CD4-positive, CD25-positive, alpha-beta regulatory T cell (primary cell): Measurements from ENCODE around the gene PAF1. TPM values are rescaled to one million over a fixed set of nuclear protein-coding genes. Genes with fewer than 3 reads are reported as not detected.

Experiments
- ATAC-seq, 2 donors: fragments of 150-1000 bp; cut with Tn5 transposase; one replicate each; pipeline ENCODE4 v1.10.0; 2021; ENCODE audit warnings: low read depth in 2 of 2, moderate number of reproducible peaks in 2 of 2, moderate library complexity in 1 of 2
- DNase-seq, 3 donors: peaks; one replicate each; pipeline versions ENCODE4 v3.0.0 to v3.0.0-alpha.2; 2012 to 2022; ENCODE audit warnings: mixed read lengths in 1 of 3
- H3K27ac ChIP-seq: one replicate; pipeline ENCODE4 v1.7.0; 2013; ENCODE audit warnings: mild to moderate bottlenecking, low read length; ENCODE audit not compliant: insufficient read depth, poor library complexity, severe bottlenecking
- H3K27me3 ChIP-seq: one replicate; pipeline ENCODE4 v1.7.0; 2013; ENCODE audit warnings: low read length; ENCODE audit not compliant: control insufficient read depth, insufficient read depth
- H3K36me3 ChIP-seq: one replicate; pipeline ENCODE4 v1.7.0; 2013; ENCODE audit warnings: mild to moderate bottlenecking, low read length, moderate library complexity; ENCODE audit not compliant: control insufficient read depth, insufficient read depth
- H3K4me1 ChIP-seq: 2 replicates; pipeline ENCODE4 v1.7.0; 2013; ENCODE audit warnings: mild to moderate bottlenecking, low read length; ENCODE audit not compliant: insufficient read depth, control insufficient read depth, poor library complexity, severe bottlenecking
- H3K4me3 ChIP-seq: one replicate; pipeline ENCODE4 v1.7.0; 2013; ENCODE audit warnings: low read depth, mild to moderate bottlenecking, low read length, moderate library complexity
- H3K9me3 ChIP-seq, 2 experiments: 1 replicate in 1 of 2; 2 replicates in 1 of 2; pipeline ENCODE4 v1.7.0; 2013; ENCODE audit warnings: low read length in 2 of 2, mild to moderate bottlenecking in 1 of 2, moderate library complexity in 1 of 2; ENCODE audit not compliant: control insufficient read depth in 2 of 2
- H3K27ac Mint-ChIP-seq, 3 donors: one replicate each; pipeline ENCODE4 v1.8.0; 2020 to 2022; ENCODE audit warnings: mild to moderate bottlenecking in 3 of 3, mixed read lengths in 3 of 3, moderate library complexity in 2 of 3
- H3K27me3 Mint-ChIP-seq: one replicate; pipeline ENCODE4 v1.8.0; 2022; ENCODE audit warnings: mild to moderate bottlenecking, mixed read lengths
- H3K36me3 Mint-ChIP-seq: one replicate; pipeline ENCODE4 v1.8.0; 2020; ENCODE audit warnings: mixed read lengths
- H3K4me1 Mint-ChIP-seq, 4 donors: one replicate each; pipeline ENCODE4 v1.8.0; 2020 to 2022; ENCODE audit warnings: mixed read lengths in 4 of 4, mild to moderate bottlenecking in 1 of 4
- H3K4me3 Mint-ChIP-seq, 4 donors: one replicate each; pipeline ENCODE4 v1.8.0; 2020 to 2022; ENCODE audit warnings: mild to moderate bottlenecking in 4 of 4, mixed read lengths in 4 of 4, moderate library complexity in 3 of 4
- H3K9me3 Mint-ChIP-seq, 7 donors: one replicate each; pipeline ENCODE4 v1.8.0; 2020 to 2022; ENCODE audit warnings: mixed read lengths in 7 of 7, mild to moderate bottlenecking in 3 of 7, moderate library complexity in 2 of 7
- polyA plus RNA-seq, 4 donors: library from polyadenylated mRNA; unstranded; fragments of 300-500 nt; fragmentation: Illumina TruSeq; gene quantifications; one replicate each; pipeline ENCODE4 v1.2.3, GENCODE V29; 2021
- total RNA-seq: library from RNA; stranded (reverse); gene quantifications from one replicate; pipeline ENCODE4 v1.2.3, GENCODE V29; 2022

The PAF1 gene
- total and polyA plus RNA-seq, 5 donors from 2014 or later: 35.0 to 138 (median 40.1) TPM

- H3K36me3 Mint-ChIP-seq: peaks cover 14% of the 10 kb centered on the region
- ATAC-seq: no peak
- no peak for DNase-seq
- H3K9me3 ChIP-seq: no peaks in the 10 kb centered on the region
- H3K27ac Mint-ChIP-seq: peak overlapping the region in 2 of 3 donors; percentile 91 to 94
- H3K4me1 ChIP-seq: peaks cover 52% of the 10 kb centered on the region
- H3K36me3 ChIP-seq: no peaks in the 10 kb centered on the region
- no peaks in the 10 kb centered on the region for H3K27me3 ChIP-seq
- peaks cover 6 to 74% (median 47%) of the 10 kb centered on the region in 4 donors for H3K4me1 Mint-ChIP-seq
- H3K27me3 Mint-ChIP-seq: peaks cover 7% of the 10 kb centered on the region
- peak overlapping the region; percentile 81 to 100 (median 96) for H3K4me3 Mint-ChIP-seq
- H3K4me3 ChIP-seq: no peak overlapping the region
- no peak overlapping the region for H3K27ac ChIP-seq
- H3K9me3 Mint-ChIP-seq: no peaks in the 10 kb centered on the region
These were observed 51.2 kb downstream of the PAF1 start for GRCh38 chr19:39339674-39340073.

DNA sequence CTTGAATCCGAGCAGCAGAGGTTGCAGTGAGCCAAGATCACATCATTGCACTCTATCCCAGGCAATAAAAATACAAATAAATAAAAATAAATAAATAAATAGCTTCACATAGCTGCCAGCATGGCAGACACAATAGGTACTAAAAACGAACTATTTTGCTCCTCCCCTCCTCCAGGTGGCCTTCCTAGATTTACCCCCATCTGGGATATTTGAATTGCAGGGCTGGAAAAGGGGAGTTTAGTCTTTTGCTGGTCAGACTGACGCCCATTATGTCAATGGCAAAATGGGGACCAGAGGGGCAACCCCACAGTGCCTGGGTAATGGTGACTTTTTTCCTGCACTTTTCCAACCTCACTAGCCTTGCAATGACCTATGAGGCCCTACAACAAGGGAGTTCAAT lies 54.4 kb downstream of the PAF1 start:
- peak overlapping the region; percentile 98 to 100 (median 100) for H3K27ac Mint-ChIP-seq
- no peaks in the 10 kb centered on the region for H3K9me3 Mint-ChIP-seq
- DNase-seq (no peak), ATAC-seq (no peak)
- peaks cover 11% of the 10 kb centered on the region for H3K36me3 Mint-ChIP-seq
- Histone ChIP-seq H3K9me3 (no peaks in the 10 kb centered on the region), H3K27me3 (no peaks in the 10 kb centered on the region), H3K36me3 (peaks cover 4% of the 10 kb centered on the region), H3K4me1 (peaks cover 57% of the 10 kb centered on the region), H3K27ac (peak overlapping the region; percentile 88), H3K4me3 (no peak overlapping the region)
- H3K4me3 Mint-ChIP-seq: peak overlapping the region; percentile 94 to 100 (median 99)
- peaks cover 6 to 80% (median 39%) of the 10 kb centered on the region in 4 donors for H3K4me1 Mint-ChIP-seq
- peaks cover 4% of the 10 kb centered on the region for H3K27me3 Mint-ChIP-seq

Other genes starting within 250 kb of the PAF1 start
- gene NCCRP1, start 194.1 kb downstream of the PAF1 start, total RNA-seq: not detected
- gene NCCRP1, start 194.1 kb downstream of the PAF1 start, polyA plus RNA-seq: not detected
- gene SYCN, start 186.8 kb downstream of the PAF1 start, total RNA-seq: not detected
- gene SYCN, start 186.8 kb downstream of the PAF1 start, polyA plus RNA-seq: not detected
- gene IFNL3, start 146.1 kb downstream of the PAF1 start, total RNA-seq: not detected
- gene IFNL3, start 146.1 kb downstream of the PAF1 start, polyA plus RNA-seq: not detected
- gene IFNL4, start 142.2 kb downstream of the PAF1 start, total RNA-seq: not detected
- not detected for gene IFNL4, start 142.2 kb downstream of the PAF1 start, polyA plus RNA-seq
- not detected for gene IFNL2, start 122.7 kb downstream of the PAF1 start, total RNA-seq
- not detected for gene IFNL2, start 122.7 kb downstream of the PAF1 start, polyA plus RNA-seq
- not detected for gene IFNL1, start 94.7 kb downstream of the PAF1 start, total RNA-seq
- not detected for gene IFNL1, start 94.7 kb downstream of the PAF1 start, polyA plus RNA-seq
- 4.9 TPM for gene LRFN1, start 70.2 kb downstream of the PAF1 start, total RNA-seq
- 1 to 10 TPM; 2.1 to 4.9 (median 3.1) TPM for gene LRFN1, start 70.2 kb downstream of the PAF1 start, polyA plus RNA-seq
- 512 TPM for gene GMFG, start 55.1 kb downstream of the PAF1 start, total RNA-seq
- 1,000 to 10,000 TPM; 1,343 to 1,906 (median 1,706) TPM for gene GMFG, start 55.1 kb downstream of the PAF1 start, polyA plus RNA-seq
- 78.9 TPM for gene SAMD4B, start 48.7 kb downstream of the PAF1 start, total RNA-seq
- 1 to 10 TPM; 5.7 to 9.9 (median 6.5) TPM for gene SAMD4B, start 48.7 kb downstream of the PAF1 start, polyA plus RNA-seq
- 65.6 TPM for gene MED29, start 272 bp upstream of the PAF1 start, total RNA-seq
- gene MED29, start 272 bp upstream of the PAF1 start, polyA plus RNA-seq: 10 to 100 TPM; 53.6 to 61.4 (median 57.9) TPM
- 1,400 TPM for gene ZFP36, start 15.7 kb upstream of the PAF1 start, total RNA-seq
- 100 to 1,000 TPM in 3 of 4 donors, 10 to 100 TPM in 1; 89.8 to 134 (median 109) TPM for gene ZFP36, start 15.7 kb upstream of the PAF1 start, polyA plus RNA-seq
- 209 TPM for gene PLEKHG2, start 21.6 kb upstream of the PAF1 start, total RNA-seq
- 1 to 10 TPM; 1.3 to 3.9 (median 3.1) TPM for gene PLEKHG2, start 21.6 kb upstream of the PAF1 start, polyA plus RNA-seq
- 2,708 TPM for gene RPS16, start 44.8 kb upstream of the PAF1 start, total RNA-seq
- 1,000 to 10,000 TPM; 1,440 to 2,367 (median 1,925) TPM for gene RPS16, start 44.8 kb upstream of the PAF1 start, polyA plus RNA-seq
- gene SUPT5H, start 54.5 kb upstream of the PAF1 start, total RNA-seq: 322 TPM
- gene SUPT5H, start 54.5 kb upstream of the PAF1 start, polyA plus RNA-seq: 10 to 100 TPM; 75.1 to 83.9 (median 82.8) TPM
- gene TIMM50, start 89.7 kb upstream of the PAF1 start, total RNA-seq: 45.3 TPM
- gene TIMM50, start 89.7 kb upstream of the PAF1 start, polyA plus RNA-seq: 10 to 100 TPM; 35.4 to 47.4 (median 40.2) TPM
- 0.17 TPM for gene DLL3, start 107.8 kb upstream of the PAF1 start, total RNA-seq
- gene DLL3, start 107.8 kb upstream of the PAF1 start, polyA plus RNA-seq: under 1 TPM in 1 of 4 donors, not detected in 3; 0.13 TPM
- not detected for gene SELENOV, start 124.0 kb upstream of the PAF1 start, total RNA-seq
- gene SELENOV, start 124.0 kb upstream of the PAF1 start, polyA plus RNA-seq: not detected
- 4.8 TPM for gene EID2B, start 141.7 kb upstream of the PAF1 start, total RNA-seq
- gene EID2B, start 141.7 kb upstream of the PAF1 start, polyA plus RNA-seq: 10 to 100 TPM in 3 of 4 donors, 1 to 10 TPM in 1; 7.3 to 11.3 (median 10.3) TPM
- gene EID2, start 149.1 kb upstream of the PAF1 start, total RNA-seq: 13.1 TPM
- gene EID2, start 149.1 kb upstream of the PAF1 start, polyA plus RNA-seq: 10 to 100 TPM; 20.2 to 32.7 (median 23.8) TPM
- gene LGALS13, start 211.4 kb upstream of the PAF1 start, total RNA-seq: not detected
- not detected for gene LGALS13, start 211.4 kb upstream of the PAF1 start, polyA plus RNA-seq